Middle frontal gyrus (tissue), 1 donor: ENCODE results near the gene KCTD5.
"Not testable (repeated sequence)": the region's sequence is repeated elsewhere in the genome, so short reads cannot be mapped to it uniquely, and the experiment has no call there.

ENCODE experiments used
- DNase-seq: peaks from one replicate; pipeline ENCODE4 v3.0.0-alpha.2; 2015; ENCODE audit warnings: low spot score; ENCODE audit errors: extremely low spot score

The KCTD5 gene

DNA sequence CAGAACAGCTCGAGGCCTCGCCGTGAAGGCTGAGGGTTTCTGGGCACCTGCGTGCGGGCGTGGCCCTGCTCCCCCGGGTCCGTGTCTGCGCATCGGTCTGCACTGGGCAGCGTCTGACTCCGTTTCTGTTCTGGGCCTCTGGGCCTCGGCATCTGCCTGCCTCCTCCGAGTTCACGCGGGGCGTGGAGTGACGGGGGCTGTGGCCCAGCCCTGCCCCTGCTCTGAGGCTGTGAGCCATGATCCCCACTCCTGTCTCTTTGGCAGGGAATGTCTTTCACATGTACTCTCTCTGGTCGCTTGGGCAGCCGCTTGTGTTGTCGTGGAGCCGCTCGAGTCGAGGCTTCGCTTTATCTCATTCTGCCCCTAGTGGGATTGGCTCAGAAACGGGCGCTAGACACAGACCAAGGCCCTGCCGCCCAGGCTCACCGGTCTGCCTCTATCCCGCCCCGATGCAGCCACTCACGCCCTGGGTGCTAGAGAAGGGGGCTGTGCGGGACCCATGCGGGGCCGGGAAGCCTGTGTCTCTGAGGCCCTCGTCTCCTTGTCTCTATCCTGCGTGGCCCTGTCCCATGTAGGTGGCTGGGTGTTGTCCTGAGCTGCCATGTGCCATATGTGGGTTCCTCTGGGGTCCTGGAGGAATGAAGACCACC lies 14.4 kb downstream of the KCTD5 start:
- DNase-seq, result not testable (repeated sequence)

GRCh38 chr16:2697401-2697948 lies 15.2 kb downstream of the KCTD5 start:
- no peak for DNase-seq

- DNase-seq, result no peak
Observed at GRCh38 chr16:2698103-2698870, 16.0 kb downstream of the KCTD5 start.

GRCh38 chr16:2698965-2699750 lies 16.8 kb downstream of the KCTD5 start:
- DNase-seq, result peak; percentile 39

- DNase-seq, result no peak
Observed at GRCh38 chr16:2699791-2700600, 17.7 kb downstream of the KCTD5 start.

- DNase-seq, result no peak
Observed at GRCh38 chr16:2700786-2701185, 18.5 kb downstream of the KCTD5 start.

GRCh38 chr16:2701272-2701671 lies 18.9 kb downstream of the KCTD5 start:
- DNase-seq, result no peak

DNA sequence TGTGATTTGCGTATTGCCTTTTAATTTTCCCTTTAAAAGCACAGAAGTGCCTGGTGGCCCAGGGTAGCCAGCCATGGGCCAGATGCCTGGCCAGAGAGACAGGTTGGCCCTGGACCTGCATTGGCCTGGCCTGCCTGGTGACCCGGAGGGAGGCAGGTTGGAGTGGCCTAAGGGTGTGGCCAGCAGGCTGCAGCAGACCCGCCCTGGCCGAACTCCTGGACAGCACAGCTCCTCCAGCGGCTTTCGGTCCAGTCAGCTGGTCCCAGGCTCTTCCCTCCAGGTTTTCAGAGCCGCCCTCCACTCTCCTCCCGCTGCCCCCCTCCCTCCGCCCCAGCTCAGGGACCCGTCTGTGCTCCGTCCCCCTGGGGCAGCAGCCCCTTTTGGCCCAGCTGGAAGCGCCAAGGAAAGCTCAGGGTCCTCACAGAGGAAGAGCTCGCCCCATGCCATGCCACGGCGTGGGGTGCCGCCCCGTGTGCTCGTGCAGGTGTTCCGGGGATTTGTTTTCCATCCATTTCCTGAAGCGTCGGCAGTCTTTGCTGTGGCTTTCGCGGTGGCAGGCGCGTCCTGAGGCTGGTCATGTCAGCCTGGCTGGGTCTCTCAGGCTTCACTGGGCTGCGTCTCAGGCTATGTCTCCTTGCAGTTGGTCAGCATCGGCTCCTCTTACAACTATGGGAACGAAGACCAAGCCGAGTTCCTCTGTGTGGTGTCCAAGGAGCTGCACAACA lies 19.6 kb downstream of the KCTD5 start:
- DNase-seq, result no peak

- no peak for DNase-seq
Observed at GRCh38 chr16:2702438-2702825, 20.1 kb downstream of the KCTD5 start.

DNA sequence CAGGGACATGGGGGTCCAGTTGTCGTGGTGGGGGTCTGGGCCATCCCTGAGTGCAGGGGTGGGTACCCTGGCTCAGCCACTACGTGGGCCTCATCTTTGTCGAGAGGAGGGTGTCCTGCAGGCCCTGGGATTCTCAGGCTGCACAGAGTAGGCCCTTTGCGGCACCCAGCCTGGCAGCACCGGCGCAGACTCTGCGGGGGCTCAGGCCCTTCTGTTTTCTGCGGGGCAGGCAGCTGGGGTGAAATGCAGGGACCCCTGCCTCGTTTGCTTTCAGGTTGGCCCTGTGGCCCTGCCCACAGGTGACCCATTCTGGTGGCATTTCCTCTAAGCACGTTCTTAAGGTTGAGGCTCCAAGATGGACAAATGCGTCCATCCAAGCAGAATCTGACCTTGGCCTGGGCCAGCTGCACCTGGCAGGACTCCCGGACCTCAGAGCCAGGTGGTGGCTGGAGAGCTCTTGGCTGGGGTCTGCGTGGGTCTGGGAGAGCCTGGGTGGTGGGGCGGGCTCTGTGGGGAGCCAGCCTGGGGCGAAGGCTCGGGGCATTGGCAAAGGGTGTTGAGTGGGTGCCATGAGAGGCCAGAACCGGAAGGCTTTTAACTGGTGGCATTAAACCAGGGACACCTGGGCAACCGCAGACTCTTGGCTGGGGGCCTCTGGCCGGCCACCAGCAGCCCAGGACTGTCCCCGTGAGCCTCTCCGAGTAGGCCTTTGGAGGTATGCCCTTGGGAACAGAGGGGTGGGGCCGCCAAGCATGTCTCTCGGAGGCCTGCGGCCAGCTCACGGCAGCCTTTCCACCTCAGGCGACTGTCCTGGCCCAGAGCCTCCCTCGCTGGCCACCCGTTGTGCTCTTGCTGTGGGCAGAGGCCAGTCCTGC lies 20.8 kb downstream of the KCTD5 start:
- DNase-seq, result no peak

- no peak for DNase-seq
Observed at GRCh38 chr16:2704166-2704982, 22.1 kb downstream of the KCTD5 start.

DNA sequence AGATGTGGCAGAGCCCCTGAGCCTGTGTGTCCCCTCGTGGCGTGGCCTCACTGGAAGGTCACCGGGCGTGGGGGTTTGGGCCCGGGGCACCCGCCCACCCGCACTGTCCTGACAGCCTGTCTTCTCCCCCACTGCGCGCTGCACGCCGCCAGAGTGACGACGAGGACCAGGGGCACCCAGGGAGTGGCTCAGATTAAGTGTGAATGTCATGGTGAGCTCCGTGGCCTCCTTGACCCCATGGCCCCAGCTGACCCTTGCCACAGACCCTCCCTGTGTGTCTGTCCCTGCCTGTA lies 22.6 kb downstream of the KCTD5 start:
- DNase-seq, result no peak

GRCh38 chr16:2705351-2705750 lies 23.0 kb downstream of the KCTD5 start:
- DNase-seq, result no peak

DNA sequence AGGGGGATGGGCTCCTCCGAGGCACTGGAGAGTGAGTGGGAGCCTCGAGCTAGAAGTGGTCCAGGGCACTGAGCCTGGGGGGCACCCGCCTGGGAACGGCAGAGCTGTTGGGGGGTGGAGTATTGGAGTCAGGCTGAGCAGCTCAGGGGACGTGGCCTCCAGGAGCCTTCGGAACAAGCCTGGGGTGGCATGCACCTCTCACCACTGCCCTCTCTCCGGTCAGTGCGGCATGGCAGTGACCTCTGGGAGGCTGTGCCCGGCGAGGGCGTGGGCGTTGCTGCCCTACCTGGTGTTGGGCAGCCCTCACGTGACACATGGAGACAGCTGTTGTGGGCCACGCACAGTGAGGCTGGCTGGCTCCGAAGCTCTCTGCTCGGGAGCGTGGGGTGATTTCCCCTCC lies 23.8 kb downstream of the KCTD5 start:
- no peak for DNase-seq

GRCh38 chr16:2706611-2707311 lies 24.4 kb downstream of the KCTD5 start:
- DNase-seq, result no peak

DNA sequence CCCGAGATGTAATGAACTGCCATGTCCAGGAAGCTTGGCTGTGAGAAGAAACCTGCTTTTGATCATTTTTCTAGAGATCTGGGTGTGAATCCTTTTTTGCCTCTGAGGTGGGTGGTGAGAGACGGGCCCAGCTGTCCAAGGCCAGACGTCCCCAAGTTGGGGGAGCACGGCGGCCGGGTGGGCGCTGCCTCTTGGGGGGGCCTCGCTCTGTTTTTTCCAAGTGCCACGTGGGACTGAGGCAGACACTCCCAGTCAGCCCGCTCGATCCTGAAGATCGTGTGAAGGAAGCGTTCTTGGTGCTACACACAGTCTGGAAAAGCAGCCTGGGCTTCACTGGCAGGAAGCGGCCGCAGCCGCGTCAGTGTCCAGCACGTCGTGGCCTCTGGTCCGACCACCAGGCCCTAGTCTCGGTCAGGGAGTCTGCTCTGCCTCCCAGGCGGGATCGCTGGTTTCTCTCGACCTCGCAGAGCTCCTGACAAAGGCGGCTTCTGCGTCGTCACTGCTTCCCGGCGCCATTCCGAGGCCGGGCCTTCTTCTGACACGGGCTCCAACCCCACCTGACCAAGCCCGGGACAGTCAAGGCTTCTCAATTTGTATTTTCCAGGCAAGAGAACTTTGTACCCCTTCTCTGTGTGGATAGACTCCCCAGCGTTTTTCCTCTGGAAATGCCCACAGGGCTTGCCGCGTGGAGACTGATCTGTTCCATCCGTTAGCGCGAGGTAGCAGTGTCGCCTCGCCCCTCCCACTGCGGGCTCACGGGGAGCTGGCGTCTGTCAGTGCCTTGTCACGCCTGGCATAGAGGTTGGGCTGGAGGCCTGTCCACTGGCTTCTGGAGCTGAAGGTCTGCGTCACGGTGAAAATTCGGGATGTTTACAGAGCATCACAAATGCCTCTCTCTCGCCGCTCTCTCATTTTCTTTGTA lies 25.3 kb downstream of the KCTD5 start:
- no peak for DNase-seq

DNA sequence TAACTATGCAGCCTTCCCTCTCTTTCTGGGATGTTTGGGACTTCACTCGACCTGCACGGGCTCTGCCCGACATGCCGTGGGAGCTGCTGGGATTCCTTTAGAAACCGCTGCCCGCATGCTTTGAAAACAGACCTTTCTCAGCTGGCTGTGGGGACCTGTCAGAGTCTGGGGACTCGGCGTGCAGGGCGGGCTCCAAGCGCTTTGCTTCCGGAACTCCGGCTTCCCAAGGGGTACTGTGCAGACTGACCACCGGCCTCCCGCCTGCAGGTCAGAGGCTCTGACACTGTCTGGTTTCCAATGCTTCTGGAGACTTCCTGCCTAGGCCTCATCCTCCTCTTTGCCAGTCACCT lies 25.9 kb downstream of the KCTD5 start:
- DNase-seq, result no peak
